HG03097 (cell line): ENCODE data around the gene ATR.
"Not testable (repeated sequence)": the region's sequence is repeated elsewhere in the genome, so short reads cannot be mapped to it uniquely, and the experiment has no call there.

Source experiments
- ATAC-seq: cut with Tn5 transposase; IDR thresholded peaks from one replicate; pipeline ENCODE4 v1.9.1; 2021; ENCODE audit not compliant: unreplicated experiment, low FRiP score

The ATR gene

GRCh38 chr3:142578329-142579223, at the start of gene ATR:
Gene ATR (minus strand): TSS chr3:142578733. CDS start chr3:142578704, 29 bp downstream.
- ATAC-seq = peak; percentile 94

DNA sequence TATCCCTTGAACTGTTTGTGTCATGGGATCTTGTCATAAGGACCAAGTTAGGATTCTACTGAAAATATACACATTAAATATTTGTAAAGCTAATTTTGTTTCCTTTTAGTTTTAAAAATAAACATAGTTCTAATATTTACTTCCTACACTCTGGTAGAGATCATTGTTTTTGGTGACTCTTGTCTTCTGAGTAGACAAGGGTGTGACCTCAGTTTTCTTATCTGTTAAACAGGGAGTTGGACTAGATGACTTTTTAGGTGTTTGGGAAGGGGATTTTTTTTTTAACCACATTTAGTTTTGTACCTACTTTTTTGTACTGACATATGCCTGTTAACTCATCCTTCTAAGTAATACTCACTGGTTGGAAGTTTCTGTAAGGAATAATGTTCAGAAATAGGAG, 48.4 kb upstream of the ATR start:
- no peak for ATAC-seq

- no peak for ATAC-seq
Observed at GRCh38 chr3:142625153-142625440, 46.6 kb upstream of the ATR start.

GRCh38 chr3:142624341-142625152, 46.0 kb upstream of the ATR start:
- ATAC-seq = no peak

DNA sequence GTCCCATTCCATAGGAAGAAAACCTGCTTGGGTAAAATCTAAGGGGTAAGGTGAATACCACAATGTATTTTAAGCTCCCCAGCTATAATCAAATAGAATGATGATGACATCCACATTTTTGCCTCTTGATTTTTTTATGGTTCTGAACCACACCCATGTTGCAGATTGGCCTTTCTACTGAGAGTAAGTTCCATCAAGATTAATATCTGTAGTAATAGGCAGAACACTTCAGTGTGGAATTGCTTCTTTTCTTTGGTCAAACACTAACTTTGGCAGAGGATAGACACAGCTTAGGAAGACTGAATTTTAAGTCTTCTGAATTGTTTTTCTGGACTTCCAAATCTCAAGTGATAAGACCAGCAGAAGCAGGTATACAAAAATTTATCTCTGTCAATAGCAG, 44.7 kb upstream of the ATR start:
- no peak for ATAC-seq

DNA sequence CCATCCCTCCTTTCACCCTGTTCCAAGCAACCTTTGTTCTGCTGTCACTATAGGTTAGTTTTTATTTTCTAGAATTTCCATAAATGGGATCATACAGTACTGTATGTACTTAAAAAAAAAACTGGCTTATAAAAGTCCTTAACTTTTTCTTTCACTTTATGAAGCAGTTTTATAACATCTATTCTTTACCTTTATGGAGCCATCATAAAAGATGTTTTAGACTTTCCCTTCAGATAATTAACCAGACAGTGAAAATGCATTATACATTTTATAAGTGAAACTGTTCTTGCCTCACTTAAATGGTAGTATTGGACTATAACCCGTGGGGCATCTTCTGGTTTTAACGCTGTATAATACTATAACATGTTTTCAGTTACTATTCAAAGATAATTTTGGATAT, 43.9 kb upstream of the ATR start:
- ATAC-seq = no peak

DNA sequence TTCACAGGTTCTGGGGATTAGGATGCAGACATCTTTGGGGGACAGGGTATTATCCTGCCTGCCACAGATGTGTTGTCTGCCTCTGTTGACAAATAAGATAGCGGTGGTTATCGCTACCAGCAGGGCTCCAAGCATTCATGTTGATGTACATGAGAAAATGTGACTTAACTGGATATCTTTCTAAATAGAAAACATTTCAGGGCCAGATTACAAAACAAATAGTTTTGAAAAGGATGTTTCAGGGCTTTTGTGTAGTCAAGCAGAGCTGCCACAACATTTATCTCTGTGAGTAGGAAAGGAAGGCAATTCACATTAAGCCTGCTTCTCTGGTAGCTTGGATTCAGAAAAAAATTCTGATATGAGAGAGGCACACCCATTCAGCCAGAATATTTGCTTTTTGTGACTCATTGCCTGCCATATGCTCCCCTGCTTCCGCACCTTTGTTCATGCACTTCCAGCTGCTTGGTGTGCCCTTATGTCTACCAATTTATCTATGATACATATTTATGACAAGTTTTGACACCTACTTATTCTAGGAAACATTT, 40.5 kb upstream of the ATR start:
- ATAC-seq = no peak

DNA sequence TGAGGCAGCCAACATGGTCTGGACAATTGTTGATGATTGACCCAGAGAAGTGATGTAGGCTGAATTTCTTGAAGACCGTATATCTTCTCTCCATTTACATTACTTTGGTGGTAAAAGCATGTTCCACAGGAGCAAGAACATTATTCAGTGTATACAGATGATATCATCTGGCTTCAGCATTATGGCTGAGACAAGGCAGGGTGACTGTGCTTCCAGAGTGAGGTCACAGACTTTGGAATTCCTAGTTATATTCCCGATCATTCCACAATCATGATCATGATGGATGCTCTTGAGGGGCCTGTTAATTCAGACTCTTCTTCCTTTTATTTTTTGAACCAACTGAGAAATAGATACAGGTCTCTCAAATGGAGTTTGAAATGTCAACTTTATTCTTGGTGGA, 36.6 kb upstream of the ATR start:
- ATAC-seq = no peak

DNA sequence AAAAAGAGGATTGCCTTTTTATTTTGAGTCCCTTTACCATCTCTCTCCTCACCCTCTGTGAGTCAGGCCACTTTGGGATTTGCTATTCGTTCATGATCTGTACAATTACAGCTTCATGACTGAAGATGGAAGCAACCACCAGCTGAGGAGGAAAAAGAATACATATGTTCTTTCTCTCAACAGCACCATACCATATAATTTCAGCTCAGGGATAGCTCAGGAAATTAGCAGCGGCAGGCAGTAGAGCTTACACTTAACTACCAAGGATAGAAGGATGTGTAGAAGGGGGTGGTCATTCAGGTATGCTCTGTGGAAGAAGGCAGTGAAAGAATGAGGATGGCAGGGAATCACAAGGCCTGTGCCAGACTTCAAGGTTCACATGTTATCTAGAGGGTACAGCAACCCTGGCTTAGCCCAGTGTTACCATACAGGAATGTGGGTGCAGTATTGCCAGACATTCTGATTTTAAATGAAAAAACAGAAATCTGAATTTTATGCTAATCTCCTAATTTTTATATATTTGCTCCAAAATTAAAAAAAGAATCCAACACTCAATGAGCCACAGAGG, 35.6 kb upstream of the ATR start:
- no peak for ATAC-seq

DNA sequence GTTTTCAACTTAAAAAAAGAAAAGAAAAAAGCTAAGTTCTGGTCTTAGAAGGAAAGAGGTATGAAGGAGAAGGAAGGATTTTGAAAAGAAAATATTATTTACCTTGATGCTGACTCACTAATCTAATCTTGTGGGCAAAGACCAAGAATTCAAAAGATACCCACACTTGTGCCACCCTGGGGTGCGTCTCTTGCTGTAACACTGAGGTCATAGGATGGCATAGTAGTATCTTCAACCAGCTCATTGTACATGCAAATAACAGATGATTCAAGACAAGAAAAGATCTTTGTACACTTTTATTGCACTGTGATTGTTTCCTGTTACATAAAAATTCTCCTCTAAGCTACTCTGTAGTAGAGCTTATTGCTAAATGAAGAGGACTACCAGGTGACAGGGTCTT, 35.0 kb upstream of the ATR start:
- ATAC-seq = no peak

DNA sequence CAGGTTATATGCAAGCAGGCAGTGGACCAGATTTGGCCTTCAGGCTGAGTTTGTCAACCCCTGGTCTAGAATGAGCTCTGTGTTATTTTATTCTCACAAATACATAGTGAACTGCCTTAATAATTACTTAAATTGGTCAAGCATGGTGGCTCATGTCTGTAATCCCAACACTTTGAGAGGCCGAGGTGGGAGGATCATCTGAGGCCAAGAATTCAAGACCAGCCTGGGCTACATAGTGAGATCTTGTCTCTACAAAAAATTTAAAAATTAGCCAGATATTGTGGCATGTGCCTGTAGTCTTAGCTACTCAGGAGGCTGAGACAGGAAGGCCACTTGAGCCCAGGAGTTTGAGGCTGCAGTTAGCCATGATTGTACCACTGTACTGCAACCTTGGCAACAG, 32.7 kb upstream of the ATR start:
- ATAC-seq = no peak

DNA sequence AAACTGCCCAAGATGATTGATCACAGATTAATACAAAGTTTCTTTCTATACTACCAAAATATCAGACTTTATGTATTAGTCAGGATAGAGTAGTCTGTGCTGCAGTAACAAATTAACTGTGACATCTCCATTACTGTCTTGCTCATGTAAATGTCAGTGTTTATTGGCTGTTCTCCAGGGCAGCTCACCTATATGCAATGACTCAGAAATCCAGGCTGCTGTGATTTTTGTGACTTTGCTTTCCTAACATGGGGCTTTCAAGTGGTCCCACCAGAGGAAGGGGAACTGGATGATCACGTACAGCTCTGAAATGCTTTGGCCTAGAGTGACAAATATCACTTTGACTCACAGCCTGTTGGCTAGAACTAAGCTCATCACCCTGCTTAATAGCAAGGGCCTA, 30.6 kb upstream of the ATR start:
- ATAC-seq = no peak

DNA sequence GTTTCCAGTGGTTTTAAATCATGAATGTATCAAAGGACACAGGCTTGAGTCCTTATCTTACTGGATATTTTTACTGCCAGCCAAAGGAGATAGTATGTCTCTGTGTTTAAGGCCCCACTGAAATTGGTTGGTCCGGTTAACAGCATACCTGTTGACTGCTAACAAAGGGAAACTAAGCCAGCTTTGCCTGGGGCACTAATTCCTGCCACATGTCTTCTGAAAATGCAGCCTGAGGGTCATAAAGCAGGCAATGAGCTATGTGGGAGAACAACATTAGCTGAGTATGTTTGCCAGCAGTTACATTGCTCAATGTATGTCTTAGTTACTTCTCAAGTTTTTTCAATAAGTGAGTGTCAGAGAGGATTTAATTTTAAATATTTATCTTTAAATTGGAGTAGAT, 30.1 kb upstream of the ATR start:
- ATAC-seq = no peak

GRCh38 chr3:142604940-142605339, 26.4 kb upstream of the ATR start:
- no peak for ATAC-seq

DNA sequence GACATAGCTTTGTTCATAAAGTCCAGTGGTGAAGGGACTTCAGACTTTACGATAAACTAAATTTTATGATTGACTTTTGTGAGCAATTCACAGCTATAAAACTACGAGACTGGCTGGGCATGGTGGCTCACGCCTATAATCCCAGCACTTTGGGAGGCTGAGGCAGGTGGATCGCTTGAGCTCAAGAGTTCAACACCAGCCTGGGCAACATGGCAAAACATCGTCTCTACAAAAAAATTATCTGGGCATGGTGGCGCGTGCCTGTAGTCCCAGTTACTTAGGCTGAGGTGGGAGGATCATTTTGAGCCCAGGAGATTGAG, 24.8 kb upstream of the ATR start:
- ATAC-seq = not testable (repeated sequence)

DNA sequence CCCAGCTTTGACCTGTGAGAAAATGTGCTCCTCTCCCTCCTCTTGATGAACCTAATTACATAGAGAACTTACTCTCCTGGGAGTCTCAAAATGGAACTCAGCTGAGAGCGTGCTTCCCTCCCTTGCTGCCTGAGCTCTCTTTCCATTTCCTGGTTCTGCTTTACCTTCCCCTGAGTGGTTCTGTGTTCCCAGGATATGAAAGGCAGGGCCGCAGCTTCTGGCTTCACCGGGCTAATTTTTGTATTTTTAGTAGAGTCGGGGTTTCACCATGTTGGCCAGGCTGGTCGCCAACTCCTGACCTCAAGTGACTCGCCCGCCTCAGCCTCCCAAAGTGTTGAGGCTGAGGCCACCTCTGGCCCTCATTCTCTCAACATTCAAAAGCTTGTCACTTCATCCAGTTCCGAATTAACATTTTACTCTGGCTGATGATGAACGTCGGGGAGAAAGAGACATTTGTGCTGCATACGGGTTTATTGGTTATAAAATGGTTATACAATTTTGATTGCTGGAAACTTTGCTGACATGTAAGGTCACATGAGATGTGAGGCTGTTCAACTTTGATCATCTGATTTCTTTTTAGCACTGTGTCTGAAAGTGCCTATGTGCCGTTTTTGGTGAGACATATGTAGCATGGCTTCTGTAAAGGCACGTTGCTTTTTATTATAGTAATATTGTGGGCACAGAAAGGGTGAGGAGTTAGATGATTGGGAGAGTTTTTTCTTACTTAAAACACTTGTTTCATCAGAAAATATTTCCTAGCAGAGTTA, 24.3 kb upstream of the ATR start:
- ATAC-seq = no peak

GRCh38 chr3:142601713-142602112, 23.2 kb upstream of the ATR start:
- ATAC-seq = no peak

GRCh38 chr3:142597906-142598305, 19.4 kb upstream of the ATR start:
- no peak for ATAC-seq

DNA sequence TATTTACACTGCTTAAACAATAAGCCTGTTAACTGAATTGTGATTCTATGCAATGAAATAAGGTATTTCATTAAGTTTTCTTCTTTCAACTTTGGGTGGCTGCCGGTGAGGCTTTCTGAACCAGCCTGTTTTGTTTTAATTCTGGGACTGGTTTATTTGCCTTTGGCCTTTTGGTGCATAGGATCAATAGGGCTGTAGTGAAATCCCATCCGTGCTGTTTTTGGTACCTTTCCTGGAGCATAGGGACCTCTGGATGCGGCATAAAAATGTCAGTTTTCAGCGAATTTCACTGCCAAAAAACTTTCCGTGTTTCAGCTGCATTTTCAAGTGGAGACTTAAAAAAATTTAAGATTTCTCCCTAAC, 18.2 kb upstream of the ATR start:
- no peak for ATAC-seq

GRCh38 chr3:142595951-142596725, 17.6 kb upstream of the ATR start, which contains the start of gene PLS1:
Gene PLS1 (plus strand): TSS chr3:142596393. CDS start chr3:142664238, 67,845 bp downstream.
- peak; percentile 94 for ATAC-seq
